ENCODE results near the gene DNAJB5. TPM values are rescaled to one million over a fixed set of nuclear protein-coding genes. Genes with fewer than 3 reads are reported as not detected.

DNAJB5 gene
- total RNA-seq, 1 experiment from 2014 or later, result 3.4 TPM

DNA sequence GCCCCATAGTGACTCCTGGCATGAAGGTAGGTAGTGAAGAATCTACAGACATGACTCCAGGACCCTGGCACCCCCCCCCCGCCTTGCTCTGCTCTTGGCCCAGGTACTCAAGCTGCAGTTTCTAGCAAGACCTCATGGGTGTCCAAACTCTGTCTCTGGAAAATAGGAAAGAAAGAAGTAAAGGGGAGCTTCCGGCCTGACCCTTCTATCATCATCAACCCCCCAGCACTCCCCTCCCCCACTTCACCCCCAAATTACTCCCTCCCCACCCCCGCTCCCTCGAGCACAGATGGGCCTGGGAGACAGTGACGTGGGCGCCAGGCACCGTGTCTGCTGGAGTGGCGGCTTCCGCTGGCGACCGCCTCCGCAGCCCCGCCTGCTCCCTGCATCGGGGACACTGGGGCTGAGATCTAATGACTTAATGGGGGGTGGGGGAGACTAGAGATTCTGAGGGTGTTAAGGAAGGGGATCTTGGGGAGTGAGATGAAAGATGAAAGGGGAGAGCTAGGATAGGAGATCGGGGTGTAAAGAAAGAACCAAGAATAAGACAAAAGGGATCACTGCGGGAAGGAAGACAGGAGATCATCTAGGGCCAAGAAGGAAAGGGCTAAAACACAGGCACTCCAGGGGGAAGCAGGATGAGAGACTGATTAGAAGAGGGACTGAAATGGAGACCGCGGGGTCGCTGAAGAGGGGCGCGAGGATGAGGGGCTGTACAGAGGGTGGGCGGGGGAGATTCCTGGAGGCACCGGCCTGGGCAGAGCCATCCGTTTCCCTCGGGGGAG, 1.1 kb upstream of the DNAJB5 start:
- H3K4me1 Mint-ChIP-seq (ENCODE audit: low read depth, unreplicated experiment), result peaks cover 6% of the 10 kb centered on the region
- no peaks in the 10 kb centered on the region for H3K9me3 Mint-ChIP-seq (ENCODE audit: unreplicated experiment)
- Histone ChIP-seq H3K36me3 (ENCODE audit: control insufficient read depth, insufficient read depth, low read length) (no peaks in the 10 kb centered on the region), H3K27me3 (replicated peaks; ENCODE audit: control insufficient read depth, insufficient read depth, low read length) (no peaks in the 10 kb centered on the region; the same call in 1 of the 2 replicates), H3K9me3 (no peaks in the 10 kb centered on the region), H3K4me3 (ENCODE audit: low read depth, low read length) (peak overlapping the region; percentile 36), H3K4me1 (peaks cover 5% of the 10 kb centered on the region; the same call in 1 of the 2 replicates)
- TF ChIP-seq, protein P1, sequence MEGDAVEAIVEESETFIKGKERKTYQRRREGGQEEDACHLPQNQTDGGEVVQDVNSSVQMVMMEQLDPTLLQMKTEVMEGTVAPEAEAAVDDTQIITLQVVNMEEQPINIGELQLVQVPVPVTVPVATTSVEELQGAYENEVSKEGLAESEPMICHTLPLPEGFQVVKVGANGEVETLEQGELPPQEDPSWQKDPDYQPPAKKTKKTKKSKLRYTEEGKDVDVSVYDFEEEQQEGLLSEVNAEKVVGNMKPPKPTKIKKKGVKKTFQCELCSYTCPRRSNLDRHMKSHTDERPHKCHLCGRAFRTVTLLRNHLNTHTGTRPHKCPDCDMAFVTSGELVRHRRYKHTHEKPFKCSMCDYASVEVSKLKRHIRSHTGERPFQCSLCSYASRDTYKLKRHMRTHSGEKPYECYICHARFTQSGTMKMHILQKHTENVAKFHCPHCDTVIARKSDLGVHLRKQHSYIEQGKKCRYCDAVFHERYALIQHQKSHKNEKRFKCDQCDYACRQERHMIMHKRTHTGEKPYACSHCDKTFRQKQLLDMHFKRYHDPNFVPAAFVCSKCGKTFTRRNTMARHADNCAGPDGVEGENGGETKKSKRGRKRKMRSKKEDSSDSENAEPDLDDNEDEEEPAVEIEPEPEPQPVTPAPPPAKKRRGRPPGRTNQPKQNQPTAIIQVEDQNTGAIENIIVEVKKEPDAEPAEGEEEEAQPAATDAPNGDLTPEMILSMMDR (IDR thresholded peaks at IDR 0.05; ENCODE audit: insufficient read depth in 1 of 2, low read depth in 1 of 2, low read length in 1 of 2, severe bottlenecking in 1 of 2, unreplicated experiment in 1 of 2), result no peak
- BruUV-seq (replicated peaks), result no TSS peak
- peak overlapping the region; percentile 95 for H3K4me3 Mint-ChIP-seq (ENCODE audit: unreplicated experiment)
- POLR2A ChIA-PET, result no interaction called here
- intact Hi-C loops (cut with micrococcal nuclease; ENCODE audit: unreplicated experiment), result loop anchor here (1.0 to 5.0 kb wide), 3 partner anchors 39 to 231 kb away; partner anchors contain the start of gene VCP
- peak overlapping the region; percentile 91 for H3K27ac Mint-ChIP-seq (ENCODE audit: unreplicated experiment)
- DNase-seq, result no peak
- peaks cover 7% of the 10 kb centered on the region for H3K27me3 Mint-ChIP-seq (ENCODE audit: insufficient read depth, unreplicated experiment)
- peaks cover 9% of the 10 kb centered on the region for H3K36me3 Mint-ChIP-seq (ENCODE audit: insufficient read depth, unreplicated experiment)
- CTCF ChIA-PET, result no interaction called here

DNA sequence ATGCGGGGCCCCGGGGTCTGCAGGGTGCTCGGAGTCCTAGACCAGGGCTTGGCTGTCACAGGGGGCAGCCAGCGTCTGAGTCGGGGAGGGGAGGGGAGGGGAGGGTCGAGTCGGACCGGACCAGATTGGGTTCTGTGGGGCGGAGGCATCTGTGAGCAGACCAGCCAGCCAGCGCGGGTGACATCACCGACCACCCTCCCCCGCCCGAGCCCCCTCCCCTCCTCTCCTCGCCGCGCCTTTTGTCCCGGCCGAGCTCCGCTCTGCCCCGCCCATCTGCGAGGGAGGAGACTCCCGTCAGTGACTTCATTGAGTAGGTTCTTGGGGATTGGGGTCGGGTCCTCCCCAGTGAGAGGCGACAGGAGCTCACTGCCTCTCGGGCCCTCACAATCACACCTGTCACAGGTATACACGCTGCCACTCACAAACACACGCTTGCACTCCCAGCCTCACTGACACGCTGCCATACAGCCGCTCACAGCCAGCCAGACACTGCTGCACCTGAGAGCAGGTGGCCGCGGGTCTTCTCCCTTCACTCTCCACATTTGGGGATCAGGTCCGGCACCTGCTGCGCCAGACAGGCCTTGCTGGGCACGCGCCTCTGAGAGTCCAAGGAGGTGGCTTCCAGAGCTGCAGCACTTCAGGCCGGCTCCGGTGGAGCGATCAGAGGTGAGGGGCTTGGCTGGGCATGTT, 546 bp downstream of the DNAJB5 start:
- no peaks in the 10 kb centered on the region for H3K36me3 ChIP-seq (ENCODE audit: control insufficient read depth, insufficient read depth, low read length)
- H3K4me1 ChIP-seq, result peaks cover 12% of the 10 kb centered on the region
- peaks cover 2% of the 10 kb centered on the region for H3K27me3 Mint-ChIP-seq (ENCODE audit: insufficient read depth, unreplicated experiment)
- H3K27me3 ChIP-seq (replicated peaks; ENCODE audit: control insufficient read depth, insufficient read depth, low read length), result no peaks in the 10 kb centered on the region; the same call in 1 of the 2 replicates
- H3K9me3 ChIP-seq, result no peaks in the 10 kb centered on the region
- TF ChIP-seq, protein P1 (IDR thresholded peaks at IDR 0.05; ENCODE audit: insufficient read depth in 1 of 2, low read depth in 1 of 2, low read length in 1 of 2, severe bottlenecking in 1 of 2, unreplicated experiment in 1 of 2), result no peak
- peaks cover 12% of the 10 kb centered on the region for H3K4me1 Mint-ChIP-seq (ENCODE audit: low read depth, unreplicated experiment)
- H3K27ac Mint-ChIP-seq (ENCODE audit: unreplicated experiment), result peak overlapping the region; percentile 91
- H3K4me3 Mint-ChIP-seq (ENCODE audit: unreplicated experiment), result peak overlapping the region; percentile 95
- intact Hi-C loops (cut with micrococcal nuclease; ENCODE audit: unreplicated experiment), result loop anchor here (1.0 to 5.0 kb wide), 3 partner anchors 37 to 233 kb away; partner anchors contain the start of gene VCP
- peaks cover 9% of the 10 kb centered on the region for H3K36me3 Mint-ChIP-seq (ENCODE audit: insufficient read depth, unreplicated experiment)
- CTCF ChIA-PET, result interaction anchor here (0.5 to 1.4 kb wide), 3 partner anchors 45 to 91 kb away, joined by 4 to 12 read pairs (median 4); no protein-coding TSS in a partner anchor
- H3K4me3 ChIP-seq (ENCODE audit: low read depth, low read length), result peak overlapping the region; percentile 85
- POLR2A ChIA-PET, result interaction anchor here (0.5 to 1.1 kb wide), 5 partner anchors 10 to 1259 kb away, joined by 3 to 8 read pairs (median 3); partner anchors contain the start of genes FANCG and VCP
- DNase-seq, result peak; percentile 60 to 63
- BruUV-seq (replicated peaks), result no TSS peak
- H3K9me3 Mint-ChIP-seq (ENCODE audit: unreplicated experiment), result no peaks in the 10 kb centered on the region

DNA sequence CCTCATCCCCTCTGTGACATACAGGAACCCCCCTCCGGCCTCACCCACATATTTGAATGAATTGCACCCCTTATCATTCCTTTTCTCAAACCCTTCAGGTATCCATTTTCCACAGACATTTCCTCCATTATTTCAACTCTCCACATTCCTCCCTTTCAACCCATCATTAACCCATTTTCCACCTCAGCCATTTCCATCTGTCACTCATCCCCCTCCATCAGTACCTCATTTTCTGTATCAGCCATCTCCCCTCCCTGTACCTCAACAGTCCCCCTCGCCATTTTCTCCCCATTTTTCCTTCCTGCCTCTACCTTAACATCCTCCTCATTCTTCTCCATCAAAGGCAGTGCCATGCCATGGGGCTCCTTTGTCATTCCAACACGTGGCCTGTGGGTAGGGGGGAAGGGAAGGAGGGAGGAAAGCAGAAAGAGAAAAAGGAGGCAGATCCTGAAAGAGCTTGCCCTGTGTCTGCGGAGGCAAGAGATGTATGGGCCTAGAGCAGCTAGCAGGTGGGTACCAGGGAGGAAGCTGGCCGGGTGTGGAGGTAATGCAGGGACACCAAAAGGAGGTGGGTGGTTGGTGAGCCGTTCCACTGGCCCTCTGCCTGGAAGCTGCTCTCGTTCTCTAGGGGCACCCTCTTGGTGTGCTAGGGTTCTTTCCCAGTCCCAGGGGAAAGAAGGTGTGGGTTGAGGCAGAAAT, 1.5 kb downstream of the DNAJB5 start:
- Mint-ChIP-seq H3K4me3 (ENCODE audit: unreplicated experiment) (peak overlapping the region; percentile 95), H3K4me1 (ENCODE audit: low read depth, unreplicated experiment) (peaks cover 12% of the 10 kb centered on the region), H3K36me3 (ENCODE audit: insufficient read depth, unreplicated experiment) (peaks cover 9% of the 10 kb centered on the region), H3K27me3 (ENCODE audit: insufficient read depth, unreplicated experiment) (no peaks in the 10 kb centered on the region), H3K27ac (ENCODE audit: unreplicated experiment) (peak overlapping the region; percentile 11), H3K9me3 (ENCODE audit: unreplicated experiment) (no peaks in the 10 kb centered on the region)
- Histone ChIP-seq H3K9me3 (no peaks in the 10 kb centered on the region), H3K27me3 (replicated peaks; ENCODE audit: control insufficient read depth, insufficient read depth, low read length) (no peaks in the 10 kb centered on the region), H3K4me3 (ENCODE audit: low read depth, low read length) (no peak overlapping the region), H3K4me1 (peaks cover 12% of the 10 kb centered on the region), H3K36me3 (ENCODE audit: control insufficient read depth, insufficient read depth, low read length) (no peaks in the 10 kb centered on the region)
- CTCF ChIA-PET, result no interaction called here
- TSS peak; percentile 54 for BruUV-seq (replicated peaks)
- intact Hi-C loops (cut with micrococcal nuclease; ENCODE audit: unreplicated experiment), result no loop called here
- no peak for DNase-seq
- TF ChIP-seq, protein P1 (IDR thresholded peaks at IDR 0.05; ENCODE audit: insufficient read depth in 1 of 2, low read depth in 1 of 2, low read length in 1 of 2, severe bottlenecking in 1 of 2, unreplicated experiment in 1 of 2), result no peak
- POLR2A ChIA-PET, result no interaction called here
